NCI-H128 (cell line): ENCODE data around the gene SH2D2A.
A peak's percentile ranks its signal among the peaks of the same experiment; 100 is the strongest.
"Not testable (repeated sequence)": the region's sequence is repeated elsewhere in the genome, so short reads cannot be mapped to it uniquely, and the experiment has no call there.

Experiments
- DNase-seq: peaks from one replicate; lab custom pipeline; 2025; ENCODE audit not compliant: unreplicated experiment; lab: John Stamatoyannopoulos, UW

The SH2D2A gene

GRCh38 chr1:156772728-156773497 lies 43.7 kb downstream of the SH2D2A start:
- DNase-seq, result no peak

- DNase-seq, result no peak
Measured at GRCh38 chr1:156772222-156772621, 44.4 kb downstream of the SH2D2A start.

- DNase-seq, result no peak
Measured at GRCh38 chr1:156768610-156769295, 47.9 kb downstream of the SH2D2A start.

GRCh38 chr1:156767879-156768604 lies 48.6 kb downstream of the SH2D2A start:
- no peak for DNase-seq

- DNase-seq, result peak; percentile 100
Measured at GRCh38 chr1:156767101-156767878, 49.4 kb downstream of the SH2D2A start, which contains the start of gene PRCC. TSS of gene PRCC (plus strand) at chr1:156767535. CDS start at chr1:156767772, 237 bp downstream.

GRCh38 chr1:156766298-156767100 lies 50.1 kb downstream of the SH2D2A start:
- DNase-seq, result no peak

- DNase-seq, result no peak
Measured at GRCh38 chr1:156765666-156766065, 51.0 kb downstream of the SH2D2A start.

GRCh38 chr1:156765136-156765535 lies 51.5 kb downstream of the SH2D2A start:
- not testable (repeated sequence) for DNase-seq

- DNase-seq, result no peak
Measured at GRCh38 chr1:156760796-156761104, 55.9 kb downstream of the SH2D2A start.

GRCh38 chr1:156760092-156760795 lies 56.4 kb downstream of the SH2D2A start:
- DNase-seq, result no peak

- DNase-seq, result not testable (repeated sequence)
Measured at GRCh38 chr1:156757572-156758253, 58.9 kb downstream of the SH2D2A start.

- DNase-seq, result no peak
Measured at GRCh38 chr1:156756355-156756754, 60.3 kb downstream of the SH2D2A start.
